Fibroblast of lung (primary cell): ENCODE measurements around the gene TNRC6C.

Experiments
- EZH2 ChIP-seq: IDR thresholded peaks from 2 replicates; pipeline ENCODE4 v1.5.1; 2012; ENCODE audit warnings: low read length, control low read depth, mild to moderate bottlenecking; ENCODE audit errors: missing control alignments
- TF ChIP-seq, protein P1 (sequence below), 2 donors: IDR thresholded peaks in 1 of 2; conservative IDR thresholded peaks in 1 of 2; 1 replicate in 1 of 2; 2 replicates in 1 of 2; pipeline ENCODE4 v1.5.1; 2011 to 2012; ENCODE audit warnings: low read length in 2 of 2, control low read depth in 1 of 2, inconsistent platforms in 1 of 2, low read depth in 1 of 2, mild to moderate bottlenecking in 1 of 2

DNA sequence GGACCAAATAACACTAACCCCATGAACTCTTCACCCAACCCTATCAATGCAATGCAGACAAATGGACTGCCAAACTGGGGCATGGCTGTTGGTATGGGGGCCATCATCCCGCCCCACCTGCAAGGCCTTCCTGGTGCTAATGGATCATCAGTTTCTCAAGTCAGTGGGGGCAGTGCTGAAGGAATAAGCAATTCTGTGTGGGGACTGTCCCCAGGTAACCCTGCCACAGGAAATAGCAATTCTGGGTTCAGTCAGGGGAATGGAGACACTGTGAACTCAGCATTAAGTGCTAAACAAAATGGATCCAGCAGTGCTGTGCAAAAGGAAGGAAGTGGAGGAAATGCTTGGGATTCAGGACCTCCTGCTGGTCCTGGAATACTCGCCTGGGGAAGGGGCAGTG, 91.1 kb downstream of the TNRC6C start:
- TF ChIP-seq, protein P1, sequence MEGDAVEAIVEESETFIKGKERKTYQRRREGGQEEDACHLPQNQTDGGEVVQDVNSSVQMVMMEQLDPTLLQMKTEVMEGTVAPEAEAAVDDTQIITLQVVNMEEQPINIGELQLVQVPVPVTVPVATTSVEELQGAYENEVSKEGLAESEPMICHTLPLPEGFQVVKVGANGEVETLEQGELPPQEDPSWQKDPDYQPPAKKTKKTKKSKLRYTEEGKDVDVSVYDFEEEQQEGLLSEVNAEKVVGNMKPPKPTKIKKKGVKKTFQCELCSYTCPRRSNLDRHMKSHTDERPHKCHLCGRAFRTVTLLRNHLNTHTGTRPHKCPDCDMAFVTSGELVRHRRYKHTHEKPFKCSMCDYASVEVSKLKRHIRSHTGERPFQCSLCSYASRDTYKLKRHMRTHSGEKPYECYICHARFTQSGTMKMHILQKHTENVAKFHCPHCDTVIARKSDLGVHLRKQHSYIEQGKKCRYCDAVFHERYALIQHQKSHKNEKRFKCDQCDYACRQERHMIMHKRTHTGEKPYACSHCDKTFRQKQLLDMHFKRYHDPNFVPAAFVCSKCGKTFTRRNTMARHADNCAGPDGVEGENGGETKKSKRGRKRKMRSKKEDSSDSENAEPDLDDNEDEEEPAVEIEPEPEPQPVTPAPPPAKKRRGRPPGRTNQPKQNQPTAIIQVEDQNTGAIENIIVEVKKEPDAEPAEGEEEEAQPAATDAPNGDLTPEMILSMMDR (conservative IDR thresholded peaks at IDR 0.05 in 1 of 2, IDR thresholded peaks at IDR 0.05 in 1 of 2; ENCODE audit: low read depth in 1 of 2, low read length in 2 of 2) = no peak
- TF ChIP-seq EZH2 = no peak
